ENCODE measurements around the gene IGFBP6. TPM values are rescaled to one million over a fixed set of nuclear protein-coding genes. Genes with fewer than 3 reads are reported as not detected.

The IGFBP6 gene
- total RNA-seq, 1 donor from 2014 or later: 70.3 TPM

DNA sequence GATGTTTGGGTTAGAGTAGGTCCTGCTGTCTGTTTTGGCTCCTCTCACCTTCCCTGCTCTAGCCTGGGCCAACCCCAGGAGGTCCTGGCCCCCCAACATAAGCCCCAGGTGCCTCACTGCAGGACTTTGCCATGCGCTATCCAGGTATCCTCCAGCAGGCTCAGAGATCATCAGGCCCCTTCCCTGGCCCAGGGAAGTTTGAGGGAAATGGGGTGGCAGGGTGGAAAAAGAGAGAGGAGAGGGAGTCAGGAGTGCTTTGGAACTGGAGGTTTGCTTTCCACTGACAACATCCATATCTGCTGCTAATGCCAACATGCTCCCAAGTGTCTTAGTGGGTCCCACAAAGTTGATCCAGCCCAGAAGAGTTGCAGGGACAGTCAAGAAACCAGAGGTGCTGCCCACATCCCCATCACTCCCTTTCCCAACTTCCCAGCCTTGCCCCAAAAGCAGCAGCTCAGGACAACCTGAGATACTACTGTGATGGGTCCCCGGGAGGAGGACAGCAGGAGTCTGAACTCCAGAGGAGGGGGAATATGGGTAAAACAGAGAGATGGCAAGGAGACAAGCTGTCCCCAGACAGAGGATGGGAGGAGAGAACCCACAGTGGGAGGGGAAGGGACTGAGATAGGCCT lies 46.9 kb upstream of the IGFBP6 start:
- Mint-ChIP-seq H3K27ac (peak overlapping the region; percentile 69), H3K9me3 (no peaks in the 10 kb centered on the region), H3K4me3 (peak overlapping the region; percentile 56), H3K27me3 (ENCODE audit: low read depth) (no peaks in the 10 kb centered on the region), H3K4me1 (peaks cover 73% of the 10 kb centered on the region), H3K36me3 (peaks cover 5% of the 10 kb centered on the region)
- TF ChIP-seq, protein P1, sequence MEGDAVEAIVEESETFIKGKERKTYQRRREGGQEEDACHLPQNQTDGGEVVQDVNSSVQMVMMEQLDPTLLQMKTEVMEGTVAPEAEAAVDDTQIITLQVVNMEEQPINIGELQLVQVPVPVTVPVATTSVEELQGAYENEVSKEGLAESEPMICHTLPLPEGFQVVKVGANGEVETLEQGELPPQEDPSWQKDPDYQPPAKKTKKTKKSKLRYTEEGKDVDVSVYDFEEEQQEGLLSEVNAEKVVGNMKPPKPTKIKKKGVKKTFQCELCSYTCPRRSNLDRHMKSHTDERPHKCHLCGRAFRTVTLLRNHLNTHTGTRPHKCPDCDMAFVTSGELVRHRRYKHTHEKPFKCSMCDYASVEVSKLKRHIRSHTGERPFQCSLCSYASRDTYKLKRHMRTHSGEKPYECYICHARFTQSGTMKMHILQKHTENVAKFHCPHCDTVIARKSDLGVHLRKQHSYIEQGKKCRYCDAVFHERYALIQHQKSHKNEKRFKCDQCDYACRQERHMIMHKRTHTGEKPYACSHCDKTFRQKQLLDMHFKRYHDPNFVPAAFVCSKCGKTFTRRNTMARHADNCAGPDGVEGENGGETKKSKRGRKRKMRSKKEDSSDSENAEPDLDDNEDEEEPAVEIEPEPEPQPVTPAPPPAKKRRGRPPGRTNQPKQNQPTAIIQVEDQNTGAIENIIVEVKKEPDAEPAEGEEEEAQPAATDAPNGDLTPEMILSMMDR (IDR thresholded peaks at IDR 0.05; ENCODE audit: unreplicated experiment): no peak
- peak in 1 of 2 experiments; percentile 7 for DNase-seq (ENCODE audit: low spot score in 2 of 2, unreplicated experiment in 2 of 2)

DNA sequence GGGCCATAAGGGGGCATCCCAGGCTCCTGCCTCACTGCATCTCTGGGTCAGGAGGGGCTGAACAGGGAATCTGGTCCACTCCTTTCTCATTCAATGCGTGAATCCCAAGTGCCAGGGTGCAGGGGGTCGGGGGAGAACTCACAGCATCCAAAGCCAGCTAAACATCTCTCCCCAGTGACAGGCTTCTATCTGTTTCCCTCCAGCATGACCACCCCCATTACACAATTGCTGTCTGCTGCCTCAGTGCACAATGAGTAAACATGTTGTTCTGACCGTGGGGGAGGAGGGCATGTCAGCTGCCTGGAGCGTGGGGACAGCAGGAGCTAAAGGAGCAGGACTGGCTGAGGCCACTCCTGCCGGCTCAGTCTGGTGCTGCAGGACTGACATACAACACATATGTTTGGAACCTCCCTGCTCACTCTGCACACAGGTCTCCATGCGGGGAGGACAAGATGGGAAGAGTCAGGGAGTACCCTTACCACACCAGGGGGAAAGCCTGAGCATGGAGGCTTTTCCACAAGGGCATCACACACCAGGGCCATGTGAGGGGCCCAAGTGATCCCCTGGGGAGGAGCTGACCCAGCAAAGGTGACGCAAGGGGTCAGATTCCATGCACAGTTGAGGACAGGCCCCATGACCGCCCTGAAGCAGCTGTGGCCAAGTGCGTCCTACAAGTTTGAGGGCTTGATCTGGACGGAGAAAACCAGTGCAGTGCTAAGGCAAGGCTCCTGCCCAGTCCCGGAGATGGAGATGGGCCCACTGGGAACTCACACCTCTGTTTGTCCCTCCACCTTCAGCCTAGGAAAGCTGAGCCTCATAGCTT lies 46.2 kb upstream of the IGFBP6 start:
- H3K27ac Mint-ChIP-seq: peak overlapping the region; percentile 89
- DNase-seq (ENCODE audit: low spot score in 2 of 2, unreplicated experiment in 2 of 2): peak in 1 of 2 experiments; percentile 2
- H3K4me3 Mint-ChIP-seq: peak overlapping the region; percentile 56
- no peaks in the 10 kb centered on the region for H3K27me3 Mint-ChIP-seq (ENCODE audit: low read depth)
- H3K36me3 Mint-ChIP-seq: peaks cover 5% of the 10 kb centered on the region
- peaks cover 66% of the 10 kb centered on the region for H3K4me1 Mint-ChIP-seq
- no peaks in the 10 kb centered on the region for H3K9me3 Mint-ChIP-seq
- TF ChIP-seq, protein P1 (IDR thresholded peaks at IDR 0.05; ENCODE audit: unreplicated experiment): no peak

DNA sequence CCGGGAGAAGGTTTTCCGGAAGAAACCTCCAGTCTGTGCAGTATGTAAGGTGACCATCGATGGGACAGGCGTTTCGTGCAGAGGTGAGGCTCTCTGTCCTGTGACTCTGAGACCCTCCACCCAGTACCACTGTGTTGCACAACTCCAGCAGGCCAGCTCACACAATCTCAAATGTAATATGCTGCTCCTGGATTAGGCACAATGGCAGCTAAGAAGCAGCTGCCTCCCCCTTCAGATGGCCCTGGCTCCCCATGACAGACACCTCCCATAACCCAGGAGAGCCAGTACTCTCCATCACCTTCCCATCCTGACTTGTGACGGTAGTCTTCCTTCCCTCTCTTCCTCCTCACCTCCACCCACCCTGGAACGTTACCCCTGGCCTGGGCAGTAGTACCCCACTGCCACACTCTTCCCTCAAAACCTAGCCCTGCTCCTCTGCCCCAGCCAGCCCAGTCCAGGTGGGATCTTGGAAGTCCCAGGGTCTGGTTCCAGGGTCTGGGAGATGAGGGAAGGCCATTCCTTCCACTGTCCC lies 45.5 kb upstream of the IGFBP6 start:
- H3K9me3 Mint-ChIP-seq: no peaks in the 10 kb centered on the region
- peak overlapping the region; percentile 50 for H3K4me3 Mint-ChIP-seq
- H3K27ac Mint-ChIP-seq: peak overlapping the region; percentile 48
- peaks cover 60% of the 10 kb centered on the region for H3K4me1 Mint-ChIP-seq
- DNase-seq (ENCODE audit: low spot score in 2 of 2, unreplicated experiment in 2 of 2): no peak
- H3K36me3 Mint-ChIP-seq: peaks cover 5% of the 10 kb centered on the region
- no peaks in the 10 kb centered on the region for H3K27me3 Mint-ChIP-seq (ENCODE audit: low read depth)
- TF ChIP-seq, protein P1 (IDR thresholded peaks at IDR 0.05; ENCODE audit: unreplicated experiment): no peak

DNA sequence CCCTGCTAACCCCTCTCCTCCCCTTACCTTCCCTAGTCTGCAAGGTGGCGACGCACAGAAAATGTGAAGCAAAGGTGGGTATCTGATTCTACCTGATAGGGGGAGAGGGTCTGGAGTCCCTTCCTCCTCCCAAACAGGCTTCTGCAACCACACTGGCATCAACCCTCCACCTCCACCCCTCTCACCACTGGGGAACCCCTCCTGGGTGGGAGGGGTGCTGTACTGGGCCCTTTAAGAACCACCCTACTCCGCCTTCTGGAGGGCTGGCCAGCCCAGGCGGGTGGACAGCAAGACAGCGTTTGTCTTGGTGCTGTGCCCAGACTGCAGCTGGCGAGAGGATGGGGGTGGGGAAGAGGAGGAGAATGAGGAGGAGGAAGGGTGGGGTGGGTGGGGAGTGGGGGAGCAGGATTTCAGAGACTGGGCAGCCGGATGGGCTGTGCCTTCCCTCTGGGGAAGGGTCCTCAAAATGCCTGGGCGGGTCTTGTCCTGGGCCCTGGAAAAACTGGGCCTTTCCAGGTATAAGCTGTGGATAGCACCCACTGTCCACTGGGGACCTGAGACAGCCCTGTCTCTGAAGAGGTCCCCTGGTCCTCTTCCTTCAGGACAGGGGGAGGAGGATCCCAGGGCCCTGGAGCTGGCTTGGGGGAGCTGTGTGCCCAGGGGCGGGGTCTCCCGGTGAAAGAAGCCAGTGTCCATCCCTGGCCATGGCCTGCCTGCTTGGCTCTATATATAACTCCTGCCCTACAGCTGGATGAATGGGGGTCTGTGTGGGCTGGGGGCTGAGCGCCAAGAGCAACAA lies 44.8 kb upstream of the IGFBP6 start:
- Mint-ChIP-seq H3K4me1 (peaks cover 60% of the 10 kb centered on the region), H3K36me3 (peaks cover 5% of the 10 kb centered on the region), H3K27me3 (ENCODE audit: low read depth) (no peaks in the 10 kb centered on the region), H3K9me3 (no peaks in the 10 kb centered on the region), H3K27ac (peak overlapping the region; percentile 48), H3K4me3 (peak overlapping the region; percentile 50)
- TF ChIP-seq, protein P1 (IDR thresholded peaks at IDR 0.05; ENCODE audit: unreplicated experiment): no peak
- DNase-seq (ENCODE audit: low spot score in 2 of 2, unreplicated experiment in 2 of 2): no peak

All from mesothelial cell of epicardium (in vitro differentiated cells).